ENCODE results near the gene ZNF396.

- TF ChIP-seq CTCF (IDR thresholded peaks at IDR 0.05): no peak
- TF ChIP-seq POLR2A (IDR thresholded peaks at IDR 0.05): no peak
Measured at GRCh38 chr18:35390951-35391700, 14.0 kb upstream of the ZNF396 start.
